Stimulated activated CD4-positive, alpha-beta T cell treated with anti-CD3 and anti-CD28 coated beads, Interleukin-2, amount 100 ng/mL, for 48 hours (primary cell): ENCODE measurements around the gene SHC1.

ENCODE experiments used
- DNase-seq, 2 donors: peaks; one replicate each; pipeline ENCODE4 v3.0.0-alpha.2; 2020

The SHC1 gene

DNA sequence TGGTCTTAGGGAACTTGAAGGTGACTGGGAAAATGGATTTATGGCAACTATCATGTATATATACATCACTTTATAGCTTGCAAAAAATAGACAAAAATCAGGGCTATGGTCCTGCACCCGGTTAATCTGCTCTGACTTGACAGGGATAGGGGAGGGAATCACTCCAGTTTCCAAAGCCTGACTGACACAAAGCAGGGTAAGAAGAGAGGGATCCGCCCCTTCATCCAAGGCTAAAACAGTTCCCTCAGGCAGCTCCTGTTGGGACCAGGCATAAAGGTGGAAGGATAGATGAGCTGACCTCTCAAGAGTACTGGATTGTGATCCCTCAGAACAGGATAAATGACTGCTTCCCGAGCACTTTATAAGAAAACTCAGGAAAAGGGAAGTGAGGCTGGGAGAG, 16.0 kb downstream of the SHC1 start:
- no peak for DNase-seq

DNA sequence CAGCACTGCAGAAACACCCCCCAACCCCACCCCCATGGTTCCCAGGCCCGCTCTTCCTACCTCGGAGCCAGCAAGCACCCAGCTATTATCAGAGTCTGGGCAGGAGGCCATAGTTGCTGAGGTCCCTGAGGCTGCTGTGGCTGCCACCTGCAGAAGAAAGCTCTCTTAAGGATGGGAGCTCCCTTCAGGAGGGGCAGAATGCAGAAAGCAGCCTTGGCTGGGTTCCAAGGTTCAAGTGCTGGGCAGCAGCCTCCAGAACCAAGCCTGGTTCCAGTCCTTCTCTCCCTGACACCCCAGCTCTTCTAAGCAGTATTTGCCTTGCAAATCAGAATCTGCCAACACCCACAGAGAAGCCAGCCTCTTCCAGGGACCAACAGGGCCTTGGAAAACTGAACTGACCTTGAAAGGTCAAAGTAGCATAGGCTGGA, 16.9 kb downstream of the SHC1 start:
- no peak for DNase-seq

GRCh38 chr1:154952664-154953063, 17.9 kb downstream of the SHC1 start:
- no peak for DNase-seq

DNA sequence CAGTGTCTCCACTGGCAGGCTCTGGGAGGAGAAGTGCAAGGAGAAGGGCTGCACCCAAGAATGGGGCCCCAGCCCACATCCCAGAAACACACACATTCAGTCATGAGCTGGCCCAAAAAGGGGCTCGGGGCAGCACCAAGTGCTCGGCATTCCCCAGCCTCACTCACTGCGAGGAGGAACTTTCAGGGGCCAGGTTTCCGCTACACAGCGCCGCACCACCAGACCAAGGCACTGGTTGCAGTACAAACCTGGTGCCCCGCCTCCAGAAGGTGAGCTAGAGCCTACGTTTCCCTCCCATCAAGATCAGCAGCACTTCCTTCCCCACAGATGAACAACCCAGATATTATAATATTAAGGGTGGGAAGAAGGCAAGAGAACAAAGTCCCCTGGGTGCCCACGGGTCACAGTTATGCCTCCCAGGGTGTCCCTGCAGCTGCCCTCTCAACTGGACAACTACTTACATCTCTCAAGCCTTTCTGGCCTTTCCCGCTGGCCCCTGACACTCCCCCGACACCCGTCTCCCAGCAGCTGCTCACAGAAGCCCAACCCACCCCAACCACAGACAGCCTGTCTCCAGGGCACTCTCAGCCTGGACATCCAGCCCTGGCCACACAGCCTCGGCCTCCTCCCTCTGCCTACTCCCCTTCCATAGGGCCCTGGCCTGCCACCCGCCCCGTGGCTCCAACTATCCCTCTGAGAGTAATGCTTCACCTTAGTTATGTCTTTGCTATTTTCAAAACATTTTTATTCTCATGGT, 18.5 kb downstream of the SHC1 start:
- DNase-seq: no peak

DNA sequence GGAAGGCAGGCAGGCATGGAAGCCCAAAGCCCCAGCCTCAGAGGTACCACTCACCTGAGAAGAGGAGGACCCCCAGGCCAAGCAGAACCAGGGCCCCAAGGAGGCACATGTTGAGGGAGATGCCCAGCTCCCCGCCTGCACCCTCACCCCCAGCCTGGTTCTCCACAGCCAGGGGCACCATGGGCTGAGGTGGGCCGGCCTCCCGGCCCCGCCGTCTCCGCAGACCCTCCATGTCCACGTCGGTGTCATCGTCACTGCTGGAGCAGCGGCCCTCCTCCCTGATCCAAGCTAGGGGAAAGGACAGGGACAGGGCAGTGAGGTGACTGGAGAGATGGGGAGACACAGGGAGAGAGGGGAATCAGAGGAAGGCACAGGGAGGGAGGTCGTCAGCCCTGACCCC, 22.5 kb downstream of the SHC1 start:
- no peak for DNase-seq

- no peak for DNase-seq
Observed at GRCh38 chr1:154945962-154946850, 24.3 kb downstream of the SHC1 start.

- DNase-seq: no peak
Observed at GRCh38 chr1:154945160-154945961, 25.2 kb downstream of the SHC1 start.

GRCh38 chr1:154944401-154945159, 26.0 kb downstream of the SHC1 start:
- DNase-seq: no peak

- DNase-seq: no peak
Observed at GRCh38 chr1:154943649-154944400, 26.7 kb downstream of the SHC1 start.

DNA sequence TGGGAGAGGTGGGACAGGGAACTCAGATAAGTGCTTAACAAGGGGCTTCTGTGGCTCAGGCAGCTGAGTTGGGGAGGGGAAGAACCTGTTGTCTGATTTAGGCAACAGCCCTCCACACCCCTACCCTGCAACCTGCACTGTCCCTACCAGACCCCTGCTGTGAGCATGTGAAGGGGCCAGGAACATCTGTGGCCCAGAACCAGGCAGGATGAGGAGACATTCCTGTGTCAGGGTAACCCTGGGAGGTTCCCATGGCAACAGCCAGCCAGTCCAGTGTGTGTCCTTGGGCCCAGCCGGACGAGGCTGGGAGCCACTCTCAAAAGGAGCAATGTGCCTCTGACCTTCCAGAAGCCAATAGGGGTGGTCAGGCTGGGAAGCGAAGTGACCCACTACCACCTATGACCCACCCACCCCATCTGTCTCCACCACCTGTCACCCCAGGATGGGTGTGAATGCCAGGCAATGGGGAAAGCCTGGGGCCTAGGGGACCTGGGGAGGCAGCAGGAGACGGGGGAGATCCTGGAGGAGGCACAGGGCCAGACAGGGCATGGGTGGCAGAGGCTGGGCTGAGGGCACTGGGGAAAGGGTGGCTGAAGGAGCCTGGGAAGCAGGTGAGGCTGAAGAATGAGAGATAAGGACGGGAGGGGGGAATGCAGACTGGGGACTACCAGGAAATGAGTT, 29.1 kb downstream of the SHC1 start:
- no peak for DNase-seq

GRCh38 chr1:154940651-154941194, 29.8 kb downstream of the SHC1 start:
- no peak for DNase-seq

- no peak for DNase-seq
Observed at GRCh38 chr1:154940213-154940560, 30.4 kb downstream of the SHC1 start.

DNA sequence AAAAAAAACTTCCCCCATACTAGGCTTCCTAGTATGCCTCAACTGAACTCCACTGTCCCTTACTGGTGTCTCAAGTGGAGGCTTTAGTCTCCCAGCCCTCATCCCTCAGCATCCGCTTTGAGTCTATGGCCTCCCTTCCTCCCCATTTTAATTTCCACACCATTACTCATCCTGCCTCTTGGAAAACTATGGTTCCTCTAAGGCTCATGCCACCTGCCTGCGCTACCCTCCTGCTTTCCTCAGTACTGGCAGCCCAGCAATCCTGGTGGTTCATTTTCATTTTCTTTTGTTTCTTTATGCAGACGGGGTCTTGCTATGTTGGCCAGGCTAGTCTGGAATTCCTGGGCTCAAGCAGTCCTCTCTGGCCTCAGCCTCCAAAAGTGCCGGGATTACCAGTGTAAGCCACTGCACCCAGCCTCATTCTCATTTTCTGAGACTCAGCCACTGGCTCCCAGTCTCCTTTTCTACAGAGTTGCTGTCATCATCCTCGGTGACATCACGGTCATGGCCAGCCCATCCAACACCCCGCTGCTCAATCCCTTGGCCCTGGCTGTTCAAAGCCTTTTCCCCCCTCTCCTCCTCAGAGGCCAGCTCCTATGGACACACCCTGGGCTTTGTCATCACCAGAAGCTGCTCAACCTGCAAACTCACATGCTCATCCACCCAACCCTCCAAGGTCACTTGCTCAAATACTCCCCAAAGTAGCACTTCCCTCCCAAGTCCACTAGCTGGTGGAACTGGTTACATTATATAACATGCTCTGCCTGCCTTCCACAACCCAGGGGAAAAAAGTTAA, 31.7 kb downstream of the SHC1 start:
- no peak for DNase-seq

- no peak for DNase-seq
Observed at GRCh38 chr1:154937988-154938386, 32.6 kb downstream of the SHC1 start.

GRCh38 chr1:154937085-154937987, 33.2 kb downstream of the SHC1 start:
- DNase-seq: peak; percentile 79 to 82

GRCh38 chr1:154936555-154937084, 33.9 kb downstream of the SHC1 start, which contains the start of gene PMVK:
Gene PMVK (minus strand): TSS chr1:154936719. CDS start chr1:154936685, 34 bp downstream.
- peak; percentile 88 to 93 for DNase-seq

- no peak for DNase-seq
Observed at GRCh38 chr1:154935749-154936554, 34.6 kb downstream of the SHC1 start.
